Liver (tissue), 3 donors: ENCODE measurements around the gene ABCB1.

Experiments used
- CTCF ChIP-seq: fragments of 150-350 bp; IDR thresholded peaks from 2 replicates; pipeline ENCODE4 v1.5.1; 2017; ENCODE audit warnings: improper control_type of control experiment, low read depth, low read length; ENCODE audit not compliant: missing input control
- GABPA ChIP-seq, 2 donors: IDR thresholded peaks in 1 of 2; conservative IDR thresholded peaks in 1 of 2; 2 replicates each; pipeline ENCODE4 v1.6.1; 2016; ENCODE audit warnings: antibody characterized with exemption in 2 of 2, mild to moderate bottlenecking in 1 of 2, moderate library complexity in 1 of 2
- RXRA ChIP-seq, 2 donors: IDR thresholded peaks; 2 replicates each; pipeline ENCODE4 v1.6.1; 2017 to 2018; ENCODE audit warnings: antibody characterized with exemption in 2 of 2, mild to moderate bottlenecking in 1 of 2
- TAF1 ChIP-seq: conservative IDR thresholded peaks from 2 replicates; pipeline ENCODE4 v1.6.1; 2016; ENCODE audit warnings: antibody characterized with exemption, mild to moderate bottlenecking
- TF ChIP-seq, protein P1 (sequence below): IDR thresholded peaks from 2 replicates; pipeline ENCODE4 v1.6.1; 2016; ENCODE audit warnings: antibody characterized with exemption
- TF ChIP-seq, protein P2 (sequence below): IDR thresholded peaks from 2 replicates; pipeline ENCODE4 v1.6.1; 2016; ENCODE audit warnings: antibody characterized with exemption, mild to moderate bottlenecking
- donor health status: healthy.
- donor health status: healthy.

DNA sequence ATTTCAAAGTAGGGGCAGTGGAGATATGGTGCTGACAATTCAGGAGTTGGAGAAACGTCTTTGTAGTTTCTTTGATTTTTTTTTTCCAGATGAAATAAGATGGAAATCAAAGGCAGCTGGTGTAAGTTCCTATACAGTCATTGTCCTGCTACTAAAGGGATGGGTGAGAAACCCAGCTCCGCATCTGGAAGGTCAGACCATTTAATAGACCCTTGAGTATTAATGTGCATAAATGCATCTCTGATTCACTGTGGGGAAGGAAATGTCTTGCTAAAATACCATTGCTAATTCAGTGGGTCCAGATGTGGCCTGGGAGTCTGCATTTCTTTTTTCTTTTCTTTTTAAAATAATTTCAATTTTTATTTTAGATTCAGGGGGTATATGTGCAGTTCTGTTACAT, 140.7 kb downstream of the ABCB1 start:
- TF ChIP-seq CTCF (no peak), GABPA (IDR thresholded peaks at IDR 0.05 in 1 of 2, conservative IDR thresholded peaks at IDR 0.05 in 1 of 2) (no peak), RXRA (IDR thresholded peaks at IDR 0.05) (no peak), TAF1 (no peak)
- TF ChIP-seq, protein P1, sequence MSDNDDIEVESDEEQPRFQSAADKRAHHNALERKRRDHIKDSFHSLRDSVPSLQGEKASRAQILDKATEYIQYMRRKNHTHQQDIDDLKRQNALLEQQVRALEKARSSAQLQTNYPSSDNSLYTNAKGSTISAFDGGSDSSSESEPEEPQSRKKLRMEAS: no peak
- TF ChIP-seq, protein P2, sequence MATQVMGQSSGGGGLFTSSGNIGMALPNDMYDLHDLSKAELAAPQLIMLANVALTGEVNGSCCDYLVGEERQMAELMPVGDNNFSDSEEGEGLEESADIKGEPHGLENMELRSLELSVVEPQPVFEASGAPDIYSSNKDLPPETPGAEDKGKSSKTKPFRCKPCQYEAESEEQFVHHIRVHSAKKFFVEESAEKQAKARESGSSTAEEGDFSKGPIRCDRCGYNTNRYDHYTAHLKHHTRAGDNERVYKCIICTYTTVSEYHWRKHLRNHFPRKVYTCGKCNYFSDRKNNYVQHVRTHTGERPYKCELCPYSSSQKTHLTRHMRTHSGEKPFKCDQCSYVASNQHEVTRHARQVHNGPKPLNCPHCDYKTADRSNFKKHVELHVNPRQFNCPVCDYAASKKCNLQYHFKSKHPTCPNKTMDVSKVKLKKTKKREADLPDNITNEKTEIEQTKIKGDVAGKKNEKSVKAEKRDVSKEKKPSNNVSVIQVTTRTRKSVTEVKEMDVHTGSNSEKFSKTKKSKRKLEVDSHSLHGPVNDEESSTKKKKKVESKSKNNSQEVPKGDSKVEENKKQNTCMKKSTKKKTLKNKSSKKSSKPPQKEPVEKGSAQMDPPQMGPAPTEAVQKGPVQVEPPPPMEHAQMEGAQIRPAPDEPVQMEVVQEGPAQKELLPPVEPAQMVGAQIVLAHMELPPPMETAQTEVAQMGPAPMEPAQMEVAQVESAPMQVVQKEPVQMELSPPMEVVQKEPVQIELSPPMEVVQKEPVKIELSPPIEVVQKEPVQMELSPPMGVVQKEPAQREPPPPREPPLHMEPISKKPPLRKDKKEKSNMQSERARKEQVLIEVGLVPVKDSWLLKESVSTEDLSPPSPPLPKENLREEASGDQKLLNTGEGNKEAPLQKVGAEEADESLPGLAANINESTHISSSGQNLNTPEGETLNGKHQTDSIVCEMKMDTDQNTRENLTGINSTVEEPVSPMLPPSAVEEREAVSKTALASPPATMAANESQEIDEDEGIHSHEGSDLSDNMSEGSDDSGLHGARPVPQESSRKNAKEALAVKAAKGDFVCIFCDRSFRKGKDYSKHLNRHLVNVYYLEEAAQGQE: no peak
